ENCODE results near the gene DPP6. TPM values are rescaled to one million over a fixed set of nuclear protein-coding genes. Genes with fewer than 3 reads are reported as not detected.

The DPP6 gene
- total and polyA plus RNA-seq, 12 donors = 0.07 to 2.1 (median 0.16) TPM; not detected in 4

DNA sequence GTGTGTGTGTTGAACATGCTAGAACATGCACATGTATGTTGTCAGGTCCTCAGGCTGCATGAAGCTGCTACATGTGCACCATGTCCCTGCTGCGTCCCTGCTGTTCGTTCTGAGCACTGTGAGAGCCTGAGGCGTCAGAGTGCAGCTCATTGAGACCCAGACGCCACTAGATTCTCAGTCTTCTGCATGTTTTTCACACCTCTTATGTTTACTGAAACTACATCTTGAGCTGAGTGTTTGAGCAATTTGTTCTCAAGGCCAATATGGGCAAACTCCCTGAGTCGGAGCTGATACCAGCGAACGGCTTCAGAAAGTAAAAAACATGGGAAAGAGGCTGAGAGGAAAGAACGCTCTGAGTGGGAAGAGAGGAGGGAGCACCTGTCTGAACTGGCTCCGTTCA, 600.4 kb downstream of the DPP6 start:
- Histone ChIP-seq H3K9me3 (peaks cover 0 to 38% (median 0%) of the 10 kb centered on the region in 11 donors), H3K36me3 (no peaks in the 10 kb centered on the region), H3K4me1 (no peaks in the 10 kb centered on the region), H3K27ac (no peak overlapping the region), H3K4me3 (no peak overlapping the region), H3K27me3 (peaks cover 0 to 4% (median 0%) of the 10 kb centered on the region in 7 donors)
- intact Hi-C loops (cut with DNase I) = no loop called here
- 81% methylated on average over 9 of the region's 9 CpGs for WGBS, 2 donors
- ATAC-seq = no peak
- DNase-seq = no peak
- TF ChIP-seq, protein P1, sequence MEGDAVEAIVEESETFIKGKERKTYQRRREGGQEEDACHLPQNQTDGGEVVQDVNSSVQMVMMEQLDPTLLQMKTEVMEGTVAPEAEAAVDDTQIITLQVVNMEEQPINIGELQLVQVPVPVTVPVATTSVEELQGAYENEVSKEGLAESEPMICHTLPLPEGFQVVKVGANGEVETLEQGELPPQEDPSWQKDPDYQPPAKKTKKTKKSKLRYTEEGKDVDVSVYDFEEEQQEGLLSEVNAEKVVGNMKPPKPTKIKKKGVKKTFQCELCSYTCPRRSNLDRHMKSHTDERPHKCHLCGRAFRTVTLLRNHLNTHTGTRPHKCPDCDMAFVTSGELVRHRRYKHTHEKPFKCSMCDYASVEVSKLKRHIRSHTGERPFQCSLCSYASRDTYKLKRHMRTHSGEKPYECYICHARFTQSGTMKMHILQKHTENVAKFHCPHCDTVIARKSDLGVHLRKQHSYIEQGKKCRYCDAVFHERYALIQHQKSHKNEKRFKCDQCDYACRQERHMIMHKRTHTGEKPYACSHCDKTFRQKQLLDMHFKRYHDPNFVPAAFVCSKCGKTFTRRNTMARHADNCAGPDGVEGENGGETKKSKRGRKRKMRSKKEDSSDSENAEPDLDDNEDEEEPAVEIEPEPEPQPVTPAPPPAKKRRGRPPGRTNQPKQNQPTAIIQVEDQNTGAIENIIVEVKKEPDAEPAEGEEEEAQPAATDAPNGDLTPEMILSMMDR (IDR thresholded peaks at IDR 0.05) = no peak

DNA sequence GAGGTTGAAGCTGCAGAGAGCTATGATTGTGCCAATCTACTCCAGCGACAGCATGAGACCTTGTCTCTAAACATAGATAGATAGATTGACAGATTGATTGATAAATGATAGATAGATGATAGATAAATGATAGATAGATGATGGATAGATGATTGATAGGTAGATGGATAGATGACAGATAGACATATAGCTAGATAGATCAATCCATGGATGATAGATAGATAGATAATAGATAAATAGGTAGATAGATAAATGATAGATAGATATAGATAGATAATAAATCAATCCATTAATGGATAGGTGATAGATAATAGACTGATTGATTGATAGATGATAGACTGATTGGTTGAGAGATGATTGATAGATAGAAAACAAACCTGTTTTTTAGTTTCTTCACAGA, 601.1 kb downstream of the DPP6 start:
- Histone ChIP-seq H3K27ac (no peak overlapping the region), H3K27me3 (peaks cover 0 to 4% (median 0%) of the 10 kb centered on the region in 7 donors), H3K4me1 (no peaks in the 10 kb centered on the region), H3K36me3 (no peaks in the 10 kb centered on the region), H3K9me3 (peaks cover 0 to 38% (median 0%) of the 10 kb centered on the region in 11 donors), H3K4me3 (no peak overlapping the region)
- DNase-seq = no peak
- 75 to 77% methylated on average over 1 of the region's 1 CpG for WGBS, 2 donors
- no peak for ATAC-seq
- TF ChIP-seq, protein P1 (IDR thresholded peaks at IDR 0.05) = no peak
- intact Hi-C loops (cut with DNase I) = no loop called here

DNA sequence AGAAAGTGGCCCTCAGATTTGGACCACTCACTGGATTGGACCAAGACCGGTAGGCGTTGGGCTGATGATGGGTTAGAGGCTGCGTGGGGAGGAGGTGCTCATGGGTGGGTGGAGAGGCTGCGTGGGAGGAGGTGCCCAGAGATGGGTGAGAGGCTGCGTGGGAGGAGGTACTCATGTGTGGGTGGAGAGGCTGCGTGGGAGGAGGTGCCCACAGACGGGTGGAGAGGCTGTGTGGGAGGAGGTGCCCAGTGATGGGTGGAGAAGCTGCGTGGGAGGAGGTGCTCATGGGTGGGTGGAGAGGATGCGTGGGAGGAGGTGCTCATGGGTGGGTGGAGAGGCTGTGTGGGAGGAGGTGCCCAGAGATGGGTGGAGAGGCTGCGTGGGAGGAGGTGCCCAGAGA, 604.4 kb downstream of the DPP6 start:
- Histone ChIP-seq H3K36me3 (no peaks in the 10 kb centered on the region), H3K27me3 (peaks cover 0 to 4% (median 0%) of the 10 kb centered on the region in 7 donors), H3K27ac (no peak overlapping the region), H3K4me3 (no peak overlapping the region), H3K4me1 (no peaks in the 10 kb centered on the region), H3K9me3 (peaks cover 0 to 24% (median 0%) of the 10 kb centered on the region in 11 donors)
- DNase-seq = no peak
- ATAC-seq = no peak
- 76 to 85% methylated on average over 9 of the region's 10 CpGs for WGBS, 2 donors
- intact Hi-C loops (cut with DNase I) = no loop called here
- TF ChIP-seq, protein P1 (IDR thresholded peaks at IDR 0.05) = no peak

DNA sequence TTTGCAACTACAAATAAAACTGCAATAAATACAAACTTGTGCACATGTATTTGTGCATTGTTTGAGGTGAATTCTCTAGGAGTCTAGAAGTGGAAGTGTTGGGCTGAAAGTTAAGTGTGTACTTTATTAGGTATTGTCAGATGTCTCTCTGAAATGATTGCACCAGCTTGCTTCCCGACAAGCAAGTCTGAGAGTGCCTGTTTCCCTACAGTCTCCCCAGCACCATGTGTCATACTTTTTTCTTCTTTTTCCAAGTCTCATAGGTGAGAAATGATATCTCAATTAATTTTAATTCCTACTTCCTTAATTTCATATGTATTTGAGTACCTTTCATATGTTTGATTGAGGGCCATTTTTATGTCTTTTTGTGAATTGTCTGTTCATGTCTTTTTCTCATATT, 614.6 kb downstream of the DPP6 start:
- ATAC-seq (no peak), DNase-seq (no peak)
- H3K4me1 ChIP-seq = no peaks in the 10 kb centered on the region
- 82 to 91% methylated on average over 1 of the region's 1 CpG for WGBS, 2 donors
- peaks cover 0 to 47% (median 13%) of the 10 kb centered on the region in 11 donors for H3K9me3 ChIP-seq
- intact Hi-C loops (cut with DNase I) = no loop called here
- no peak overlapping the region for H3K4me3 ChIP-seq
- H3K27ac ChIP-seq = no peak overlapping the region
- TF ChIP-seq, protein P1 (IDR thresholded peaks at IDR 0.05) = no peak
- H3K36me3 ChIP-seq = no peaks in the 10 kb centered on the region
- no peaks in the 10 kb centered on the region for H3K27me3 ChIP-seq
